NCI-H510A treated with DMSO at 0.1 percent for 48 hours (cell line): ENCODE data around the gene THAP6.
"Not testable (repeated sequence)": the region's sequence is repeated elsewhere in the genome, so short reads cannot be mapped to it uniquely, and the experiment has no call there.

Source experiments
- DNase-seq: peaks from one replicate; lab custom pipeline; 2025; lab: John Stamatoyannopoulos, UW

Gene THAP6, protein sequence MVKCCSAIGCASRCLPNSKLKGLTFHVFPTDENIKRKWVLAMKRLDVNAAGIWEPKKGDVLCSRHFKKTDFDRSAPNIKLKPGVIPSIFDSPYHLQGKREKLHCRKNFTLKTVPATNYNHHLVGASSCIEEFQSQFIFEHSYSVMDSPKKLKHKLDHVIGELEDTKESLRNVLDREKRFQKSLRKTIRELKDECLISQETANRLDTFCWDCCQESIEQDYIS

DNA sequence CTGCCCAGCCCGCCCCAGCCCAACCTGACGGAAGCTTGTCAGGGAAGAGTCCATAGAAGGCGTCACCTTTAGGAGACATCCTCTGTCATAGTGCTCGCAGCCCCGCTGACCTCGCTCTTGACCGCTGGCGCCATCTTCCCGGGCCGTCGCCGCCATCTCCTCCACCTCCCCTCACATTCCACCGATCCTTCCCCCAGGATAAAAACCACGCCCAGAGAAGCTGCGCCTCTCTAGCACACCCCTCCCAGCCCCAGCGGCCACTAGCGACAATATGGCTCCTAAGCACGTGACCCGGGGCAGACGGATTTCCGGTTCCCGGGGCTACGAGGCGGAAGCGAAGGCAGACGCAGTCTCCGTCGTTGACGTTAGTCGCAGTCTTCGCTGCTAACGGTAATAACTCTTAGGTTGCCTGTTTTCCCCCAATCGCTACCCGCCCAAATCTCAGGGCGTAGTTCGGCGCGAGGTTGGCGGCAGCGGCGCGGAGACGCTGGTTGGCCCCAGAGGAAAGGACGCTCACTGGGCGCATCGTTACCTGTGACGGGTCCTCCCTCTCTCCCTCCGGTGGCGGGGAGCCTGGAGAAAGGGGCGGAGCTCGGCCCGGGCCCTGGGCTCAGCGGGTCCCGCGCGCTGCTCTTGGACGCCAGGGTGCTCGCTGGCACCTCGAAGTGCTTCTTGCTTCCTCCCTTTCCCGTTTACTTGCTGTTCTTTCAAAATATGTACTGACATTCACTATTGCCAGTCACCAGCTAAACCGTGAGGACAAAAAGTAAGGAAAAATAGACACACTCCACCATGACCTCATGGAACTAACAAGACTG is at the start of gene THAP6, which contains the start of gene RCHY1:
TSS of gene THAP6 (plus strand) at position 343 of the 818 bp plus-strand sequence. CDS start 980 bp downstream, outside the sequence.
TSS of gene RCHY1 (minus strand) at position 273 of the 818 bp plus-strand sequence. CDS start at position 156, 117 bp downstream.
- DNase-seq, result peak; percentile 99

DNA sequence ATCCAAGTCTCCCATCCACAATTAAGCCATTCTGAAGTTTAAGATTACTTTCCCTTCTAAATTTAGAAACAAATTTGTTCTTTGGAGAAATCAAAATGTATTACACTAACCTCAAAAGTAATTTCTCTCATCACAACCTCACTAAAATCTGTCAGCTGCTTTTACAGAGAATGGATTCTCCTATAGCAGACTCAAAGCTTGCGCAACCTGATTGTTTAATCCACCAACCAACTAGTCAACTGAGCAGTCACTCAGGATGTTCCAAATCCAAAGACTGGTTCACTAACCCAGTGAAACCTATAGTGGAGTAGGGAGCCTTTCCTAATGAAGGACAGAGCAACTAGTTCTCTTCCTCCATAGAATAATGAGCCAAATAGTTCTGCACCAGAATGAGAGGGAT is 44.4 kb upstream of the THAP6 start:
- no peak for DNase-seq

DNA sequence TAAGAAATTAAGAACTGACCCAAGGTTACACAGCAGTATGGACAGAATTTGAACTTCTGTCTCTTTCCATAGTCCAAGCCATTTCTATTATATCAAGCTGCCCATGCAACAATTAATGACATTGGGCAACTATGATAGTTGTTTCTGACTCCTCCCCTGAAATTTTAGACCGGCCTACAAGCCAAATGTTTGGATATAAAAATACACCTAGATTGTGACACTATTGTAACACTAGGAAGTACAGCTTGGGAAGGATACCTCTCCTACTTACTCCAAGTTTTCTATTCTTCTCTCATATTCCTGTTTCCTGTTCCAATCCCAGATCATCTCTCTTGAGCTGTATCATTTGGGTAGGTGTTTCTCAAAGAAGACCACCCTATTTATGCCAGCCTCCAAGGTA is 43.5 kb upstream of the THAP6 start:
- no peak for DNase-seq

DNA sequence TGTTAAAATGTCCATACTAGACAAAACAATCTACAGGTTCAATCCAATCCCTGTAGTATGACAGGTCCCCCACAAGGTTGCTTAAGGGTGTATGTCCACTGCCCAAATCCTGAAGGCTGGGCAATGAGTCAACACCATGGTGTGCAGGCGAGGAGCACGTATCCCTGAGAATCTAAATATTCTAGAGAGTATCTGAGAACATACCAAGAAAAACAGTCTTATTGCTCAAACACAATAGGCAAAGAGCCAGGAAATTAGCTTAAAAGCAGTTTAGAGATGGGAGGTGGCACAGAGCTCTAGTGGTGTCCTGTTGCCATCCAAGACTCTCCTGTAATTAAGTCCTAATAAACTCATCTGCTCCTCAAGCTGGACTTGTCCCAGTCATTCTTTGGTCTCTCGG is 37.1 kb upstream of the THAP6 start:
- DNase-seq, result no peak

DNA sequence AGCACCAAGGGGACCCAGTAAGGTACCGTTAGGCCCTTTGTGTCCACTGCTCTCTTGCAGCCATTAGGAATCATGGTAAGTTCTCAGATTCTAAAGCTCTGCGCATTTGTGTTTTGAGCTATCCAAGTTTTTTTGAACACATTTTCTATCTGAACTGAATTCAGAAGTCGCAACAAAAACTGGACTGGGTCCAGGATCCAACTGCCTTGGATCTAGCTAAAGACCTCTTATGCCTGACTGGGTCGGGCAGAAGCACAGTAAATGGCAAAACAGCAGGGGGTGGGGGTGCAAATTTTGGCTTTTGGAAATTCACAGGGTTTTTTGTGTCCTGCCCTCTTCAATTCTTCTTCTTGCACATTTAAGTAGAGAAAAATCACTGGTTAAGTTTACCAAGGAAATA is 30.1 kb upstream of the THAP6 start:
- DNase-seq, result no peak

DNA sequence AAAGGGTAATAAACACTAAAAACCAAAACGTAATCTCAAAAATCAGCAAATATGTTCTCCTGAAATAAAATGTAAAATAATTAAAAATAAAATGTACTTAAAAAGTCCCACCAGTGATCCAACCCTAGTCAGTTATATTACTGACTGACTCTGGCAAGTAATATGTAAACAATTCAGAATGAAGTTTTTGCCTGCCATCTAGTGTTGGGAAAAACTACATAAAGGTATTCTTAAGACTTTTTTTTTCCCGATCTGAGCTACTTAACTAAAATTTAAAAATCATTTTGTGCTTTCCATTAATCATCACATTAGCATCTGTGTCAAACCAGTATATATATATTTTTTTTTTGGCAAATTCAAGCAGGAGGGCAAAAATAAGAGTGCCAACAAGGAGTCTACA is 24.1 kb upstream of the THAP6 start:
- DNase-seq, result no peak

DNA sequence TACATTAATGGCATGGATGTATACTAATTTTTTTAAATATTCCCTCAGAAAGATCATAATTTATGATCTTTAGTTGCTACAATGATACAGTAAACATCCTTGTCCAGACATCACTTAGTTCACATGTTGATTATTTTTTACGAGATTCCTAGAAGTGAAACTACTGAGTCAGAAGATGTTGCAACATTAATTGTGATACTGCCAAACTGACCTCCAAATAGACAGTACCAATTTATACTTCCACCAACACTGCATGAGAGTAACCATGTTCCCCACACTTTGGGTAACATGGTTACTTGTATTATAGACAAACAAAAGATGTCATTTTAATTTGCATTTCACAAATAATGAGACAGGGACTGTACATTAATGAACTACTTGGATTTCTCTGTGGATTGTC is 19.7 kb upstream of the THAP6 start:
- DNase-seq, result no peak

DNA sequence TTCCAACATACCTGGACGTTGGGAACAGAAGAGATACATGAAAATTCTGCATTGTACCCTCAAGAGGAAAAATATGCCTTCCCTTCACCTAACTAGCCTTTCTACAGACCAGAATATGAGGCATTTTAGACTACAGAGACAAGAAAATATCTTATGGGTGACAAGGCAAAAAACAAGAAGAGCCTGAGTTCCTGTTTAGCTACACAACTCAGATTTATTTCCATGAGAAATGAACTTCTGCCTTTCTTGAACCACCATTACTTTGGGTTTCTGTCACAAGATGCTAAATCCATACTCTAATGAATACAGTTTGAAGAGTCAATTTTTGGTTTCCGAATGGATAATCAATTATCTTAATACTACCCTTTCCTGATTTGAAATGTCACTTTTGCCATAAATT is 18.8 kb upstream of the THAP6 start:
- no peak for DNase-seq

DNA sequence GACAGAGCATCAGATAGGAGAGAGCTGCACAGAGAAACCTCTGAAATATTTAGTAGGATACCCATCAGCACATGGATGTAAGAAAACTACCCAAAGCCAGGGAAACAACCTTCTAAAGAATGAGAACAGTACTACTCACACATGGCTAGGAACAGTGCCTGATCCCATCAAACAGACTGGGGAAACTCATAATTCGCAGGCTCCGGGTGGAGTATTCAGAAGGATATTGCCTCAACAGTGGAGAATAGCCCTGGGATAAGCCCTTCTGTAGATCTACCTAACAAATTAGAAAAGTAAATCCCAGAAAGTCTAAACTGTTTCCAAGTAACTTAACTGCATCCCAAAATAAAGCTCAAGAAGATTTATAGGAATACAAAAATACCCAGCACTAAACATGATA is 17.9 kb upstream of the THAP6 start:
- no peak for DNase-seq

DNA sequence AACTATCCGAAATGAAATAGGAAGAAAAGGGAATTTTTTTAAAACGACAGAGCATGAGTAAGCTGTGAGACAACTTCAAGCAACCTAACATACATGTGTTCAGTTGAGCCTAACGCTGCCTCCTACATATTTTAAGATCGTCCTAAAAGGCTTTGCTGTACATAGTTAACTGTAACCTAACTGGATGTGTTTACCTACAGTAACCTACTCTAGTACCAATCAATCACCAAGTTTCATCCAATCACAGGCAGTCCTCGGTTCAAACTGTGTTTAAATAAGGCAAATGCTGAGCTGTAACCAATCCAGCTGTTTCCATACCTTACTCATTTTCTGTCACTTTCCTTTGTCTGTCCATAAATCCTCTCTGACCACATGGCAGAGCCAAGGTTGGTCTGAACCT is 17.1 kb upstream of the THAP6 start:
- no peak for DNase-seq

DNA sequence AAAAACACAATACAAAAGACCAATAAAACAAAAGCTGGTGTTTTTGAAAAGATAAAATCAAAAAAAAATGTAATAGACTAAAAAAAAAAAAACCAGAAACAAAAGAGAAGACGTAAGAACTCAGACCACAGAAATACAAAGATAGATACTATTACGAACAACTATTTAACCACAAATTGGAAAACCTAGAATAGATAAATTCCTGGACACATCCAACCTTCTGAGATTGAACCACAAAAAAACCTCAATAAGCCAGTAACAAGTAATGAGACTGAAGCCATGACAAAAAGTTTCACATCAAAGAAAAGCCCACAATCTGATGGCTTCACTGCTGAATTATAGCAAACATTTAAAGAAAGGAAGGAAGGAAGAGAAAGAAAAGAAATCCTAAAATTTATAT is 16.2 kb upstream of the THAP6 start:
- no peak for DNase-seq

DNA sequence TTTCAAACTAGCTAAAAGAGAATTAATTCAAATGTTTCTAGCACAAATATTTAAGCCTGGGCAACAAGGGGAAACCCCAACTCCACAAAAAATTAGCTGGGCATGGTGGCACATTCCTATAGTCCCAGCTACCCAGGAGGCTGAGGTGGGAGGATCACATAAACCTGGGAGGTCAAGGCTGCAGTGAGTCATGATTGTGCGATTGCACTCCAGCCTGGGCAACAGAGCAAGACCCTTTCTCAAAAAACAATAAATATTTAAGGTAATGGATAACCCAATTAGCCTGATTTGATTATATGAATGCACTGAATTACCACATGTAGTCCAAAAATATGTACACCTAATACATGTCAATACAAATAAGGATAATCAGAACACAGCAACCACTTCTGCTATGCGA is 14.4 kb upstream of the THAP6 start:
- no peak for DNase-seq

DNA sequence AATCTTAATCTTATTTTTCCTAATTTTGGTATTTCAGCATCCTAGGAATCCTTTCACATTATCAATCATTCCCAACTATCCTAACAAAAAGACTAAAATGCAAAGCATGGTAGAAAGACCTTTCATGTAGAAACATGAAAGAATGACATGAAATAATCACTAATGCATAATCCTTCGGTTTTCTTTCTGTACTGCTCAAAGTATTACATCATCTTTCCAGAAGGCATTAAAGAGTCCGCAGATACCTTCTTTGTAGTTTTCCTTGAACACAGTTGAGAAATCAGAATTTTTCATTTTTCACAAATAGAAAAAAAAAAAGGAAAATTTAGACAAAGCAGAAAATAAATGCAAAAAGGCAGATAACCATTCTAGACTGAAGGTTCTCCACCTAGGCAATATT is 11.6 kb upstream of the THAP6 start:
- DNase-seq, result no peak

DNA sequence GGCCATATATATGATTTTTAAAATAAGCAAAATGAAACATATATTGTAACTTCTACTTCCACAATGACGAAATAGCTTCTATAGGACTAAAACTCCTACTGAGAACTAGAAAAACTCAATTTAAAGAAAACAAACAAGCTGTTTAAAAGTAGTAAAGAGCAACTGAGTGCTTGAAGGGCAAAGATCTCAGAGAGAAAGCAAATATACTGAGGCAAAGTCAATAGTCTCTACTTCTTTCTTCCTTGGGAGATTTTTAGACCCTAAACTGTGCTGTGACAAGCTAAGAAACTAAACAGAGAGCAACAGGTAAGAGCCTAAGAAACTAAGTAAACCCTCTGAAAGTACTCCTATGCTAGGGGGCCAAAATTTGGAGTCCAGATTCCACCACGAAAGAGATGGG is 8.6 kb upstream of the THAP6 start:
- no peak for DNase-seq

DNA sequence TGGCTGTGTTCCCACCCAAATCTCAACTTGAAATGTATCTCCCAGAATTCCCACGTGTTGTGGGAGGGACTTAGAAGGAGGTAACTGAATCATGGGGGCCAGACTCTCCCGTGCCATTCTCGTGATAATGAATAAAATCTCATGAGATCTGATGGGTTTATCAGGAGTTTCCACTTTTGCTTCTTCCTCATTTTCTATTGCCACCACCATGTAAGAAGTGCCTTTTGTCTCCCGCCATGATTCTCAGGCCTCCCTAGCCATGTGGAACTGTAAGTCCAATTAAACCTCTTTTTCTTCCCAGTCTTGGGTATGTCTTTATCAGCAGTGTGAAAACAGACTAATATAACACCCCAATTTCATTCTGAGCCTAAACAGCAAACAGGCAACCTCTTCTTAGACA is 4.7 kb upstream of the THAP6 start:
- DNase-seq, result not testable (repeated sequence)

DNA sequence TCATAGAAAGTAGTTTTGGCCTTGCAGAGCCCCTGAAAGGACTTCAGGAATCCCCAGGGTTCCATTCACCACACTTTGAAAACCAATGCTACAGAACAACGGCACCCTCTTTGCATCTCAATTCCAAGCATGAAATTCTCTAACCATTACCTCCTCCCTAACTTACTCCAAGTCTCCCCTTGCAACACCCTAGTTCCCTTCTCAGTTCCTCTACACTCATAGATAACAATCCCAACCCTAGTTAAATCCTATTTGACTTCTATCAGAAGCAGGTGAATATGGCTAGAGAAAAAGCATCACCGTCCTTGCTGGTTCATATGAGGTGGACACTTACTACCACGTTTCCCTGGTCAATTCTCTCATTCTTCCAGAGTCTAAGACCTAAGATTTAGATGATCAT is 2.4 kb upstream of the THAP6 start:
- no peak for DNase-seq

DNA sequence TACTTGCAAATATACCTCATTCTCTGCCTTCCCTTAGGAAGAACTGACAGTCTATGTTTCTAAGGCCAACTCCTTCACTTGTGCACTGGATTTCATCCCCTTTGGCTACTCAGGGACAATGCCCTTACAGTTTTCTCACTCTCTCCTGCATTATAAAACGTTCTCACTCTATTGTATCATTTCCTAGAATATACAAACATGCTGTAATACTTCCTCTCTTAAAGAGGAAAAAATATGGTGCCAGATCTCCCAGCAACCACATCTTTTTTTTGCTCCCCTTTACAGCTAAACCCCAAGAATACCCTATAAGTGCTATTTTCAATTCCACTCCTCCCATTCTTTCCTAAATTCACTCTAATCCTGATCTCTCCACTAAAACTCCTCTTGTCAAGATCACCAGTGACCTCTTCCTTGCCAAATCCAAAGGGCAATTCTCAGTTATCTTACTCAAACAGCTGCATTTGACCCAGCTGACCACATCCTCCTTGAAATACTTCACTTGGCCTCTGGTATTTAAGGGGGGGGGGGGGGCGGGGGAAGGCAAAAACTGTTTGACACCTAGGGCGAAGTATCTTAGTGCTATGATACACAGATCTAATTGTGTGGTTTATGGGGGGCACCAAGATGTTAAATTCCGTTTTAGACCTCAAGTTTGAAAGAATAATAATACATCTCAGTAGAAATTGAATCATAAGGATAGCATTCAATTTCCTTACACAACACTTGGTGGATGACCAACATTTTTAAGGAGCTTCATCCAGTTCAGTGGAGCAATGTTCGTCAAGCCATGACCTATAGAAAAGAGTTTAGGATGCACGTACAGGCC is 1.7 kb upstream of the THAP6 start:
- no peak for DNase-seq

DNA sequence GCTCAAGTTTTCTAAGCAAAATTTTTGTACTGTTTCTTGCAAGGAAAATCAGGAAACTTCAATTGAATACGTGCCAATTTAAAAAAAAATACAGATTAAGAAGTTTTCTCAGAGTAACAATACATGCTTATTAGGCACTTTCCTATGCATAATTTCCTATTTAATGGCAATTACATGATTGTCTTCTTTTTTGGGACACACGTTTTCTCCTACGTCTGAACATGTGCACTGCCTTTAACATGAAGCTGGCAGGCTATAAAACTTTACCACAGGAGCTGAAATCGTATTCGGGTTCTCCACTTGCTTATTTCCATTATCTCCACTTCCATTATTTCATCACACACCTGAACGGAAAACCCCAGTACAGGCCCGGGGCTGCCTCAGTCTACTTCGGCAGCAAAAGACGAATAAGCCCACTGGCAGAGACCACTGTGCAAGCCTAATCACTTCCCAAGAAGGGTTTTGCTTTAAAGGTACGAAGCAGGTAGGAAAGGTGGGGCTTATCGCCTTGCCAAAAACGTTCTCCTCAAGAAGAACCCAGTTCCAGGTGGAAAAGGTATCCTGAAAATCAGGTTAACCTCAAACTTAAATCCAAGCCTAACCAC is 645 bp upstream of the THAP6 start:
- DNase-seq, result no peak

DNA sequence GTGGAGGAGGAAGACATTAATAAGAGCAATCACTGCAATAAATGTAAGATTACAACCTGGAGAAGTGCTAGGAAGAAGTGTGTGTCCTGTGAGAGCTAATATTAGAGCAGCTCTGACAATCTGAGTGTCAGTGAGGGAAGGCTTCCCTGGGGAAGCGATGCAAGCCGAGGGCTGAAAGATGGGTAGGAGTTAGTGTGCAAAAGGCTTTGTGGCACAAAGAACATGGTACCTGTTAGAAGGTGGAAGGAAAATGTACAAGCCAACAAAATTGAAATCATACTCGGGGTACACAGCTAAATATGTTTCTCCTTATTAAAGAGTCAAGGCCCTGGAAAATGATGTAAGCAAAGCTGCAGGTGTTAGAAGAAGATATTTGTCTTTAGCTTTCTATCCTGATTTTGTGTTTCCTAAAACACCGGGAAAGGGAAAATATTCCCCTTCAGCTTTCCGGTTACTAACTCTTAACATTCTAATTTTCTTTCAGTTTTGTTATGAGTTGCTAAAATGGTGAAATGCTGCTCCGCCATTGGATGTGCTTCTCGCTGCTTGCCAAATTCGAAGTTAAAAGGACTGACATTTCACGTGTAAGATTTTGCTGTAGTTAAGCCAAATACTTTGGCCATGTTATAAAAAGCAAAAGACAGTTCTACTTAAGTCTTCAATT is 808 bp downstream of the THAP6 start:
- DNase-seq, result peak; percentile 78

DNA sequence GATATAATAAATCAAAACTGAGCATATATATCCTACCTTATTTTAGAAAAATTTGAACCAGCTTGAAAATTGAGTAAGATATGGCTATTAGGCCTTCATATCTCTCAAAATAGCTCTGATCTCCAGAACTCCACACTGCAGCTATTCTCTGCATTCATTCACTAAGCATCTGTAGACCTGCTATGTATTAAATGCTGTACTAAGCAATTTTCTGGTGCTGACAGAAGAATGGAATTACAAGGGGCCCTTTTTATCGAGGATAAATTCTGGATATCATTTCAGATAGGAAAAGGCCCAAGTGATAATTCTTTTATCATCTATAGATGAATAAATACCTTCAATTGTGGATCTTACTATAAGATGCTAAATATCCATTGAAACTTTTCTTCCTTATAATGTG is 1.9 kb downstream of the THAP6 start:
- no peak for DNase-seq

DNA sequence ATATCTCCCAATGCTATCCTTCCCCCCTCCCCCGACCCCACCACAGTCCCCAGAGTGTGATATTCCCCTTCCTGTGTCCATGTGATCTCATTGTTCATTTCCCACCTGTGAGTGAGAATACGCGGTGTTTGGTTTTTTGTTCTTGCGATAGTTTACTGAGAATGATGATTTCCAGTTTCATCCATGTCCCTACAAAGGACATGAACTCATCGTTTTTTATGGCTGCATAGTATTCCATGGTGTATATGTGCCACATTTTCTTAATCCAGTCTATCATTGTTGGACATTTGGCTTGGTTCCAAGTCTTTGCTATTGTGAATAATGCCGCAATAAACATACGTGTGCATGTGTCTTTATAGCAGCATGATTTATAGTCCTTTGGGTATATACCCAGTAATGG is 5.2 kb downstream of the THAP6 start:
- DNase-seq, result not testable (repeated sequence)

DNA sequence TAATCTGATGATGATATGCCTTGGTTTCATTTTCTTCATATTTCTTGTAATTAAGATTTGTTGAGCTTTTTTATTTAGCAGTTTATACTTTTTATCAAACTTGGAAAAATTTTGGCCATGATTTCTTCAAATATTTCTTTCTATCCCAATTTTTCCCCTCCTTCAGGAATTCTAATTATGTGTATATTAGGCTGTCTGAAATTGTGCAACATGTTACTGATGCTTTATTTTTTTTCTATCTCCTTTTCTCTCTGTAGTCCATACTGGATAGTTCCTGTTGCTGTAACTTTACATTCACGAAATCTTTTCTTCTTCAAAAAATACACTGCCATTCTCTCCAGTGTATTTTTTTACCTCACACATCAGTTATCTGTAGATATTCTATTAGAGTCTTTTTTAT is 10.8 kb downstream of the THAP6 start:
- no peak for DNase-seq
